Posterior cingulate gyrus (tissue), 11 donors: Measurements from ENCODE around the gene NUBP1.
A peak's percentile ranks its signal among the peaks of the same experiment; 100 is the strongest.
"Not testable (repeated sequence)": the region's sequence is repeated elsewhere in the genome, so short reads cannot be mapped to it uniquely, and the experiment has no call there.

Experiments
- DNase-seq, 10 donors: peaks; one replicate each; pipeline versions ENCODE4 v3.0.0 to v3.0.0-alpha.2; 2020 to 2021; ENCODE audit warnings: mixed read lengths in 3 of 10
- intact Hi-C: fragments of 100-400 bp; cut with DNase I; formaldehyde crosslinking; loops from one replicate; pipeline ENCODE4 v1.15.1; 2023

NUBP1 gene

DNA sequence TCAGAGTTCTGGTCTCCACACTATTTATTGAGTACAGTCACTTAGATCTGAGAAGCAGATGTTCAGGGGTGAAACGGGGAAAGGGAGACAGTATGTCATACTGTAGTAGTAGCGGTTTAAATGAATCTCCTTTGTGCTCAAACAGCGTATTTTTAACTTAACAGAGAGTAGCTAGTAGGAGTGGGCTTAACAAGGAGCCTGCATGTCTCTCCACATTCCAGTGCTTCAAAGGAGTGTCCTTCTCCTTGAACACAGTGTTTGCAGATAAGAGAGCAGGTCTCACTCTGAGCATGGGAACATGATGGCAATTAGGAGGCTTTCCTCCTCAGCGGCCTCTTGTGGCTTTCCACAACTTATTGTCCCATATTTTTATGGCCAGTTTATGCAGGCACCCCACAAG lies 45.0 kb downstream of the NUBP1 start:
- intact Hi-C loops, DNase-seq: not testable (repeated sequence)

- DNase-seq = no peak
- intact Hi-C loops = no loop called here
Observed at GRCh38 chr16:10791048-10791447, 47.4 kb downstream of the NUBP1 start.

DNA sequence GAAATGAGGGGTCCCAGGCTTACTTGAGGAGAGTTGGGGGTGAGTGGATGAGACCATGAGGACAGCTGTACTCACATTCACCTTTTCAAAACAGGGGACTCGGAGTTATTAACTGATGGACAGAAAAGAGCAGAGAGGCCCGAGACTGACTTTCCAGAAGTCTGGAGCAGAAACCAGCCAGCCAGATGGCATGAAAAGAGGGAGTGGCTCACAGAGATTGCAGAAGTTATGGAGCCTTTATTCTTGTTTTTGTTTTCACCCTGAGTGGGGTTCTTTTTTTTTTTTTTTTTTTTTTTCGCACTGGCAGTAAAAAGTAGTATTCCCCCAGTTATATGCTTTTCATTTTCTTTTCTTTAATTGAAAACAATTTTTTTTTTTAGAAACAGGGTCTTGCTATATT lies 56.1 kb downstream of the NUBP1 start:
- intact Hi-C loops = no loop called here
- no peak for DNase-seq

DNA sequence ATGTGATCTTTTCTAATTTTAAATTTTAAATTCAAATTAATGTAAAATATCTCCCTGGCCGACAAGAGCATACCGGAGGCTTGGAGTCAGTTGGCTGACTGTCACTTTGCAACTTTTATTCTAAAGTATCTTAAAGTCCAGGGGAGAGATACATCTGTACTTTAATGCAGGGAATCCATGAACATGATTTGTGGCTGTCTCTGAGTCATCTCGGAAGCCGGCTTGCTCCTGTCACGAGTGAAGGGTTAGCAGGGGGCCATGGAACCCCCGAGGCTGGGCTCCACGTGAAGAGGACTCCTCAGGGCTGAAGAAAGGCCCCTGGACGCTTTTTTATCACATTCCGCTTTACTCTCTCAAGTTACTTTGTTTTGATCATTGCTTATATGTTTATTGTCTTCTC lies 61.7 kb downstream of the NUBP1 start:
- intact Hi-C loops = no loop called here
- DNase-seq = no peak

- intact Hi-C loops = no loop called here
- DNase-seq = no peak
Observed at GRCh38 chr16:10806698-10807097, 63.1 kb downstream of the NUBP1 start.

DNA sequence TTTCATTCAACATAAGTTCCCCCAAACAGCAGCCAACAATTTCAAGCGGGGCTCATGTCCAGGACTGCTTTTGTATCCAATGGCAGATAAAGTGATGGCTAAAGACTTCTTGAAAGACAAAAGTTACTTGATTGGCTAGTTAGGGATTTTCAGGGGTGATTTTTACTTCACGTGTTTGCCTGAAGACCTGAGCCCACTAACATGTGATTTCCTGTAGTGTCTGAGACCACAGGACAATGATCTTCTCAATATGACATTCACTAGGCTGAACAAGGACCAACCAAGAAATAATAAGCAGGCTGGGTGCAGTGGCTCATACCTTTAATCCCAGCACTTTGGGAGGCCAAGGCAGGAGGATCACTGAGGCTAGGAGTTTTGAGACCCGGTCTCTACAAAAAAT lies 64.6 kb downstream of the NUBP1 start:
- intact Hi-C loops = no loop called here
- no peak for DNase-seq

- intact Hi-C loops = no loop called here
- no peak for DNase-seq
Observed at GRCh38 chr16:10808850-10809249, 65.2 kb downstream of the NUBP1 start.

DNA sequence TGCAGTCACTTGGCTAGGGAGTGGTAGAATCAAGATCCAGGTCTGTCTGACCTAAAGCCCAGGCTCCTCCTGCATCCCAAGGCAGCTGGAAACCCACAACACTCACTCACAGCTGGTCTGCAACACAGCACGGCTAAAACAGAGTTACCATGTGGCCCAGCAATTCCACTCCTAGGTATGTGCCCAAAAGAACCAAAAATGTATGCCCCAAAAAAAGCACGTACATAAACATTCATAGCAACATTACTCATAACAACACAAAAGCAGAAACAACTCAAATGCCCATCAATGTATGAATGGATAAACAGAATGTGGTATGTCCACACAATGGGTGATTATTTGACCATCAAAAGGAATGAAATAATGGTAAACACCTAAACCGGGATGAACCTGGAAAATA lies 66.1 kb downstream of the NUBP1 start:
- intact Hi-C loops = no loop called here
- DNase-seq = no peak

DNA sequence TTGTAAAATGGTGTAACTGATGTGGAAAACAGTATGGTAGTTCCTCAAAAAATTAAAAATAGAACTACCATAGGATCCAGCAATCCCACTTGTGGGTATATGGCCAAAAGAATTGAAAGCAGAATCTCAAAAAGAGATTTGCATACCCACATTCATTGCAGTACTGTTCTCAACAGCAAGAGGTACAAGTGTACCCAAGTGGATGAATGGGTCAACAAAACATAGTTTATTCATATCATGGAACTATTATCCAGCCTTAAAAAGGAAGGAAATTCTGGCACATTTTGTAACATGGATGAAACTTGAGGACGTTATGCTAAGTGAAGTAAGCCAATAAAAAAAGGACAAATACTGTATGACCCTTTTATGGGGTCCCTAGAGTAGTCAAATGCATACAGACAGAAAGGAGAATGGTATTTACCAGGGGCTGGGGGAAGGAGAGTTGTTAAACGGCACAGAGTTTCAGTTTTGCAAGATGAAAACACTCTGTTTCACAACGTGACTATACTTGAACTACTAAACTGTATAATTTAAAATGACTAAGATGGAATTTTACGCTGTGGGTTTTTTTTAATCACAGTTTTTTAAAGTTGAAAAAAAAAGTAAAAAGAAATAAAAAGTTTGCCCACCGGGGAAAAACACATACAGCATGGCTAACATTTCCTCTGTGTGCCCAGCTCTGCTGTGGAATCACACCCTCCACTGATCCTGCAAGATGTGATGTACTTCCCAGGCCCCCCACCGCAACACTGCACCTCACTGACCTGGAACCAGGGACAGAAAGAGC lies 68.9 kb downstream of the NUBP1 start:
- intact Hi-C loops = no loop called here
- DNase-seq = no peak

GRCh38 chr16:10813099-10813455 lies 69.4 kb downstream of the NUBP1 start:
- intact Hi-C loops = no loop called here
- no peak for DNase-seq

GRCh38 chr16:10817514-10817913 lies 73.9 kb downstream of the NUBP1 start:
- intact Hi-C loops = no loop called here
- no peak for DNase-seq

DNA sequence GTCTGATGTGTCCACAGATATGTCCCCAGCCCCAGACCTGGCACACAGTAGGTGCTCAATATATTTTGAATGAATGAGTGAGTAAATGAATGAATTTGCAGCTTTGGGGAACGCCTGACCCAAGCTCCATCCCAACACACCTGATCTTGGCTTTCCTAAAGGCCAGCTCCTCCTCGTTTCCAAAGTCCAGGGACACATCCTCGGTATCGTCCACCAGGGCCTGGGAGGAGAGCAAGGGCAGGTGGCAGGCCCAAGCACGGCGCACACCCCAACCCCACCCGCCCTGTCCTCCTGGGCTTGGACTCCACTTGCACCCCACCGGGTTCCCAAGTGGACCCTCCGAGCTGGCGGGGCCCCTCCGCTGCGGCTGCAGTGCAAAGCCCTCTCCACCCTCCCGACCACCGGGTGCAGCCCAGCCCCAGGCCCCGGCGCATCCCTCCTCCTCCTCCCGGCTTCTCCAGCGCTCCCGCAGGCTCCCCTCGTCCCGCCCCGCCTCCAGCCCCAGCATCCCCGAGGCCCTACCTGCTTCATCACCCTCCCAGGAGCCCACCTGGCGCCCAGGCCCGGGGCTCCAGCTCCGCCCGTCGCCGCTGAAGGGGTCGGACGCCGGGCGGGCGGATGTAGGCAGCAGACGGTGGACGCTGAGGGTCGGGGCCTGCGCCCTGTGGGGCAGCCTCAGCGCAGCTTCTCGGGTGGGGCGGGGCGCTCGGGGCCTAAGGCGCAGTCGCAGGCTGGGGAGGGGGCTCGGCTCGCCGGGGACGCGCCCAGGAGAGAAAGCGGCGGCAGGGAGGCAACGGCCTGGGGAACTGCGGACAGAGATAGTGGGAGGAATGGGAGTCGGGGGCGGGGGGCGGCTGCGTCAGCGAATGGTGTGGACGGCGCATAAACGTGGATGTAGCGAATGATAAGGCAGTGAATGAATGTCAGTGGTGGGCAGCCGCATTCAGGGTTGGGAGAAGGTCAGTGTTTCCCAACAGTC lies 74.6 kb downstream of the NUBP1 start, which contains the start of gene TVP23A:
Gene TVP23A (minus strand): TSS at position 832 of the 979 bp plus-strand sequence. CDS start 301 bp downstream, at position 531.
- intact Hi-C loops = no loop called here

More for the DNA sequence above, 74.6 kb downstream of the NUBP1 start, which contains the start of gene TVP23A:
- DNase-seq = peak in 9 of 10 donors; percentile 19 to 90 (median 53)
